SU-DHL-6 (cell line): ENCODE measurements around the gene GTPBP10.
A peak's percentile ranks its signal among the peaks of the same experiment; 100 is the strongest.

ENCODE experiments used
- H2AFZ ChIP-seq: fragments of 200-600 bp; sonication (generic); 2 replicates; pipeline ENCODE4 v1.6.1; 2014; ENCODE audit warnings: low read depth, mild to moderate bottlenecking, moderate library complexity, mixed read lengths, antibody characterized with exemption, low read length; ENCODE audit not compliant: severe bottlenecking
- H3F3A ChIP-seq: fragments of 200-600 bp; shearing (Covaris generic); 2 replicates; pipeline ENCODE4 v1.6.0; 2016; ENCODE audit warnings: antibody characterized with exemption, mild to moderate bottlenecking; ENCODE audit not compliant: insufficient read depth
- H3K27ac ChIP-seq: fragments of 200-600 bp; sonication (generic); 2 replicates; pipeline ENCODE4 v1.5.1; 2016; ENCODE audit warnings: low read depth, mild to moderate bottlenecking, low read length, moderate library complexity, mixed read lengths
- H3K27me3 ChIP-seq: fragments of 200-600 bp; sonication (generic), shearing (Covaris generic); 2 replicates; pipeline ENCODE4 v1.6.0; 2014; ENCODE audit warnings: mild to moderate bottlenecking, low read length
- H3K36me3 ChIP-seq: fragments of 200-600 bp; sonication (generic); 2 replicates; pipeline ENCODE4 v1.6.1; 2014; ENCODE audit warnings: mild to moderate bottlenecking, low read length, mixed read lengths
- H3K4me2 ChIP-seq: fragments of 300-600, 200-600 bp; shearing (Covaris generic), sonication (generic); 2 replicates; pipeline ENCODE4 v1.6.0; 2014; ENCODE audit warnings: low read length, low read depth, mild to moderate bottlenecking; ENCODE audit not compliant: poor library complexity, severe bottlenecking
- H3K4me3 ChIP-seq: fragments of 200-600 bp; sonication (generic); 2 replicates; pipeline ENCODE4 v1.5.1; 2014; ENCODE audit warnings: antibody characterized with exemption, low read length, mild to moderate bottlenecking, mixed read lengths; ENCODE audit not compliant: insufficient read depth, poor library complexity, severe bottlenecking
- H3K79me2 ChIP-seq: fragments of 200-600 bp; sonication (generic); 2 replicates; pipeline ENCODE4 v1.6.1; 2014; ENCODE audit warnings: mild to moderate bottlenecking, low read length, moderate library complexity; ENCODE audit not compliant: insufficient read depth
- H3K9ac ChIP-seq: fragments of 200-600 bp; sonication (generic); 2 replicates; pipeline ENCODE4 v1.7.0; 2014; ENCODE audit warnings: mild to moderate bottlenecking, low read length
- H3K9me2 ChIP-seq: fragments of 200-600 bp; sonication (generic); replicated peaks from 2 replicates; pipeline ENCODE4 v1.6.1; 2014; ENCODE audit warnings: low read length; ENCODE audit not compliant: insufficient read depth
- H3K9me3 ChIP-seq: fragments of 200-600 bp; sonication (generic); 2 replicates; pipeline ENCODE4 v1.6.1; 2014; ENCODE audit warnings: low read length, mixed read lengths; ENCODE audit not compliant: insufficient read depth
- H4K20me1 ChIP-seq: fragments of 200-600 bp; sonication (generic); 2 replicates; pipeline ENCODE4 v1.6.1; 2014; ENCODE audit warnings: low read depth, mild to moderate bottlenecking, antibody characterized with exemption, low read length, moderate library complexity, mixed read lengths
- EZH2phosphoT487 ChIP-seq: fragments of 200-600 bp; sonication (generic), shearing (Covaris generic); conservative IDR thresholded peaks from 2 replicates; pipeline ENCODE4 v1.6.1; 2018; ENCODE audit warnings: mild to moderate bottlenecking, antibody characterized with exemption, low read length, moderate library complexity, mixed read lengths
- TF ChIP-seq, protein P1 (sequence below): fragments of 200-600 bp; sonication (generic); IDR thresholded peaks from one replicate; pipeline ENCODE4 v1.5.1; 2017; ENCODE audit warnings: antibody characterized with exemption, mild to moderate bottlenecking, low read length, moderate library complexity; ENCODE audit not compliant: insufficient read depth, poor library complexity, severe bottlenecking

The GTPBP10 gene

DNA sequence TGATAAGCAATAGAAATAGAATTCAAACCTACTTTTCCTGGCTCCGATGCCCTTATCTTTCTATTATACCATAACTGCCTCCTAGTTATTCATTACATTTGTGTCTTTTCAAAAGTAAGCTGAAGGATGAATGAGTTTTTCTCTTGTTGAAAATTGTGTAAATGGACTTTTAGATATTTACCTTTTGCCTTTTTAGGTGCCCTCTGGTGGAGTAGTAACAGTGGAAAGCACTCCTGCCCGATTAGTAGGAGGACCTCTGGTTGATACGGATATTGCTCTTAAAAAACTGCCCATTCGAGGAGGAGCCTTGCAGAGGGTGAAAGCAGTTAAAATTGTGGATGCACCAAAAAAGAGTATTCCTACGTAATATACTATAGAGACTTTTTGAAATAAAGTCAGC, 36.6 kb upstream of the GTPBP10 start:
- Histone ChIP-seq H3K27me3 (no peaks in the 10 kb centered on the region), H3K79me2 (no peaks in the 10 kb centered on the region), H3K27ac (no peak overlapping the region), H3K9me2 (no peaks in the 10 kb centered on the region), H3K9me3 (no peaks in the 10 kb centered on the region), H3K9ac (no peak overlapping the region), H3K36me3 (no peaks in the 10 kb centered on the region), H3F3A (no peaks in the 10 kb centered on the region), H4K20me1 (no peaks in the 10 kb centered on the region), H3K4me2 (no peak overlapping the region), H2AFZ (no peak overlapping the region), H3K4me3 (no peak overlapping the region)
- no peak for TF ChIP-seq EZH2phosphoT487
- TF ChIP-seq, protein P1, sequence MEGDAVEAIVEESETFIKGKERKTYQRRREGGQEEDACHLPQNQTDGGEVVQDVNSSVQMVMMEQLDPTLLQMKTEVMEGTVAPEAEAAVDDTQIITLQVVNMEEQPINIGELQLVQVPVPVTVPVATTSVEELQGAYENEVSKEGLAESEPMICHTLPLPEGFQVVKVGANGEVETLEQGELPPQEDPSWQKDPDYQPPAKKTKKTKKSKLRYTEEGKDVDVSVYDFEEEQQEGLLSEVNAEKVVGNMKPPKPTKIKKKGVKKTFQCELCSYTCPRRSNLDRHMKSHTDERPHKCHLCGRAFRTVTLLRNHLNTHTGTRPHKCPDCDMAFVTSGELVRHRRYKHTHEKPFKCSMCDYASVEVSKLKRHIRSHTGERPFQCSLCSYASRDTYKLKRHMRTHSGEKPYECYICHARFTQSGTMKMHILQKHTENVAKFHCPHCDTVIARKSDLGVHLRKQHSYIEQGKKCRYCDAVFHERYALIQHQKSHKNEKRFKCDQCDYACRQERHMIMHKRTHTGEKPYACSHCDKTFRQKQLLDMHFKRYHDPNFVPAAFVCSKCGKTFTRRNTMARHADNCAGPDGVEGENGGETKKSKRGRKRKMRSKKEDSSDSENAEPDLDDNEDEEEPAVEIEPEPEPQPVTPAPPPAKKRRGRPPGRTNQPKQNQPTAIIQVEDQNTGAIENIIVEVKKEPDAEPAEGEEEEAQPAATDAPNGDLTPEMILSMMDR = no peak

DNA sequence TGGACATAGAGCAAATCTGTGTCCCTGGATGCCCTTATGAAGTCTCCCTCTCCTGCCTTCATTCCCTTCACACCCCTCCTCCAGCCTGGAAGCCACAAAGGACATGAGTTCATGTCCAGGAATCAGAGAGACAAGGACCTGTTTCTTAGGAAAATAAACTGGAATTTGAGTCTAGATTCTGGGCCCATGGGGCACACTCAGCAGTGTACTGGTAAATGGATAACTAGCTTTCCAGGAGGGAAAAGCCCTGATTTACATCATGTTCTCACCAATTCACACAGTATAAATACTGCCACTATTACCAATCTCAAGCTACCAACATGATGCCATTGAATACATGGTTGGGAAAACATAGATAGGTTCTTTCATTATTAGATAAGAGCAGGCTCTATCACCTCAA, 35.3 kb upstream of the GTPBP10 start:
- Histone ChIP-seq H3K4me2 (no peak overlapping the region), H3K9me3 (no peaks in the 10 kb centered on the region), H3K9ac (no peak overlapping the region), H4K20me1 (no peaks in the 10 kb centered on the region), H3K27me3 (no peaks in the 10 kb centered on the region), H2AFZ (no peak overlapping the region), H3K27ac (no peak overlapping the region), H3F3A (no peaks in the 10 kb centered on the region), H3K36me3 (no peaks in the 10 kb centered on the region), H3K9me2 (no peaks in the 10 kb centered on the region), H3K4me3 (no peak overlapping the region), H3K79me2 (no peaks in the 10 kb centered on the region)
- TF ChIP-seq EZH2phosphoT487 = no peak
- TF ChIP-seq, protein P1 = no peak

DNA sequence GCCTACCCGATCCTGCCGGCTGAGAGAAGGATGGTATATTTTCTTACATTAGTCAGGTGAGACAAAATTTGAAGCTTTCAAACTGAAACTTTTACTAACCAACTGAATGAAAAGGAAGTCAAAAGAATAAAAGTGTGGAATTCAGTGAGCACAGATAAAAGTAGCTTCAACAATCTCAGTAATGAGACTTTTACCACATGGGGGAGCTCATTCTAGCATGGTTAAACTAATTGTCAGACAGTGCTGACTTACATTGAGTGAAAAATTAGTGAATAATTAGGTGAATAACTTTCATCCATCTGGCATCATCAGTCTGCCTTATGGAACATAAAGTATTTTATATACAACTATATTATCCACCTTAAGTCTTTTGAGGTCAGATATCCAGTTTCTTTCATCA, 33.8 kb upstream of the GTPBP10 start:
- TF ChIP-seq EZH2phosphoT487 = no peak
- TF ChIP-seq, protein P1 = peak; percentile 48
- Histone ChIP-seq H3K9me2 (no peaks in the 10 kb centered on the region), H4K20me1 (no peaks in the 10 kb centered on the region), H3K9ac (no peak overlapping the region), H3K36me3 (no peaks in the 10 kb centered on the region), H3K9me3 (no peaks in the 10 kb centered on the region), H3K27me3 (no peaks in the 10 kb centered on the region), H2AFZ (no peak overlapping the region), H3K4me3 (no peak overlapping the region), H3K4me2 (no peak overlapping the region), H3K27ac (no peak overlapping the region), H3K79me2 (no peaks in the 10 kb centered on the region), H3F3A (no peaks in the 10 kb centered on the region)
